HuH-7 (cell line): Measurements from ENCODE around the gene FBXO45.
"Not testable (repeated sequence)": the region's sequence is repeated elsewhere in the genome, so short reads cannot be mapped to it uniquely, and the experiment has no call there.

Experiments used
- DNase-seq: peaks from one replicate; pipeline ENCODE4 v3.0.0; 2011; ENCODE audit warnings: low spot score

FBXO45 gene

GRCh38 chr3:196619223-196619622 lies 50.8 kb downstream of the FBXO45 start:
- no peak for DNase-seq

- DNase-seq = not testable (repeated sequence)
Observed at GRCh38 chr3:196619627-196620026, 51.2 kb downstream of the FBXO45 start.

- no peak for DNase-seq
Observed at GRCh38 chr3:196620161-196620604, 51.7 kb downstream of the FBXO45 start.

GRCh38 chr3:196620684-196621083 lies 52.2 kb downstream of the FBXO45 start:
- no peak for DNase-seq

- DNase-seq = no peak
Observed at GRCh38 chr3:196621611-196622010, 53.2 kb downstream of the FBXO45 start.

GRCh38 chr3:196624067-196624790 lies 55.8 kb downstream of the FBXO45 start:
- no peak for DNase-seq

GRCh38 chr3:196624907-196625306 lies 56.4 kb downstream of the FBXO45 start:
- no peak for DNase-seq

GRCh38 chr3:196625331-196625730 lies 56.9 kb downstream of the FBXO45 start:
- DNase-seq = no peak

- no peak for DNase-seq
Observed at GRCh38 chr3:196627918-196628231, 59.4 kb downstream of the FBXO45 start.

- DNase-seq = no peak
Observed at GRCh38 chr3:196629228-196629627, 60.8 kb downstream of the FBXO45 start.

- DNase-seq = no peak
Observed at GRCh38 chr3:196631682-196632045, 63.2 kb downstream of the FBXO45 start.

GRCh38 chr3:196632046-196632751 lies 63.7 kb downstream of the FBXO45 start:
- peak; percentile 85 for DNase-seq

GRCh38 chr3:196633555-196634151 lies 65.2 kb downstream of the FBXO45 start:
- DNase-seq = no peak

GRCh38 chr3:196634224-196634623 lies 65.8 kb downstream of the FBXO45 start:
- no peak for DNase-seq

- no peak for DNase-seq
Observed at GRCh38 chr3:196634829-196635228, 66.4 kb downstream of the FBXO45 start.

GRCh38 chr3:196636369-196637349 lies 68.2 kb downstream of the FBXO45 start:
- no peak for DNase-seq

- not testable (repeated sequence) for DNase-seq
Observed at GRCh38 chr3:196637941-196638340, 69.5 kb downstream of the FBXO45 start.
